Ascending aorta (tissue), 2 donors: ENCODE measurements around the gene PACSIN1. TPM values are rescaled to one million over a fixed set of nuclear protein-coding genes. Genes with fewer than 3 reads are reported as not detected.

Experiments used
- DNase-seq, 2 donors: peaks; one replicate each; pipeline ENCODE4 v3.0.0-alpha.2; 2019; ENCODE audit warnings: low spot score in 2 of 2
- H3K27ac ChIP-seq, 2 donors: fragments of 200-600 bp; sonication (generic); one replicate each; pipeline ENCODE4 v1.5.1; 2016 to 2017; ENCODE audit warnings: mild to moderate bottlenecking in 1 of 2
- H3K27me3 ChIP-seq: fragments of 200-600 bp; sonication (generic); one replicate; pipeline ENCODE4 v1.5.1; 2017
- H3K36me3 ChIP-seq, 2 donors: fragments of 200-600 bp; sonication (generic); one replicate each; pipeline ENCODE4 v1.5.1; 2016
- H3K4me1 ChIP-seq, 2 donors: fragments of 200-600 bp; sonication (generic); one replicate each; pipeline ENCODE4 v1.5.1; 2016 to 2017; ENCODE audit warnings: mild to moderate bottlenecking in 1 of 2
- H3K4me3 ChIP-seq, 2 donors: fragments of 200-600 bp; sonication (generic); one replicate each; pipeline ENCODE4 v1.5.1; 2016 to 2017; ENCODE audit warnings: mild to moderate bottlenecking in 1 of 2
- H3K9me3 ChIP-seq, 2 donors: fragments of 200-600 bp; sonication (generic); one replicate each; pipeline ENCODE4 v1.5.1; 2016
- CTCF ChIP-seq, 3 experiments: fragments of 200-600 bp in 2 of 3; fragments of 450-650 bp in 1 of 3; sonication (generic) in 2 of 3; IDR thresholded peaks; one replicate each; pipeline ENCODE4 v1.5.1; 2016 to 2019; ENCODE audit warnings: antibody characterized with exemption in 3 of 3, mild to moderate bottlenecking in 1 of 3, moderate library complexity in 1 of 3
- intact Hi-C: fragments of 100-400 bp; cut with DNase I; formaldehyde crosslinking; loops from one replicate; pipeline ENCODE4 v1.15.1; 2023
- total RNA-seq: library from RNA; depleted of rRNA; stranded (reverse); fragments of >200 nt; gene quantifications from one replicate; pipeline ENCODE4 v1.1.0, GENCODE V29; 2016

Gene PACSIN1
- total RNA-seq, 1 donor from 2014 or later, result not detected

- Histone ChIP-seq H3K36me3 (no peaks in the 10 kb centered on the region), H3K27ac (no peak overlapping the region), H3K9me3 (no peaks in the 10 kb centered on the region), H3K27me3 (no peaks in the 10 kb centered on the region), H3K4me1 (no peaks in the 10 kb centered on the region), H3K4me3 (no peak overlapping the region)
- intact Hi-C loops, result no loop called here
- no peak for TF ChIP-seq CTCF (IDR thresholded peaks at IDR 0.05)
- no peak for DNase-seq
Measured at GRCh38 chr6:34535199-34535598, 69.3 kb downstream of the PACSIN1 start.

- H3K36me3 ChIP-seq, result no peaks in the 10 kb centered on the region
- no peak for DNase-seq
- H3K4me3 ChIP-seq, result no peak overlapping the region
- H3K27me3 ChIP-seq, result no peaks in the 10 kb centered on the region
- no peak for TF ChIP-seq CTCF (IDR thresholded peaks at IDR 0.05)
- intact Hi-C loops, result no loop called here
- H3K4me1 ChIP-seq, result no peaks in the 10 kb centered on the region
- no peak overlapping the region for H3K27ac ChIP-seq
- no peaks in the 10 kb centered on the region for H3K9me3 ChIP-seq
Measured at GRCh38 chr6:34535646-34536045, 69.8 kb downstream of the PACSIN1 start.

- Histone ChIP-seq H3K4me3 (no peak overlapping the region), H3K36me3 (no peaks in the 10 kb centered on the region), H3K9me3 (no peaks in the 10 kb centered on the region), H3K4me1 (no peaks in the 10 kb centered on the region), H3K27ac (no peak overlapping the region), H3K27me3 (no peaks in the 10 kb centered on the region)
- intact Hi-C loops, result no loop called here
- DNase-seq, result no peak
- no peak for TF ChIP-seq CTCF (IDR thresholded peaks at IDR 0.05)
Measured at GRCh38 chr6:34536251-34536958, 70.5 kb downstream of the PACSIN1 start.

- DNase-seq, result no peak
- Histone ChIP-seq H3K4me1 (no peaks in the 10 kb centered on the region), H3K27me3 (no peaks in the 10 kb centered on the region), H3K9me3 (no peaks in the 10 kb centered on the region), H3K27ac (no peak overlapping the region), H3K36me3 (no peaks in the 10 kb centered on the region), H3K4me3 (no peak overlapping the region)
- intact Hi-C loops, result no loop called here
- TF ChIP-seq CTCF (IDR thresholded peaks at IDR 0.05), result no peak
Measured at GRCh38 chr6:34536959-34537848, 71.3 kb downstream of the PACSIN1 start.

- no peak for DNase-seq
- Histone ChIP-seq H3K4me1 (no peaks in the 10 kb centered on the region), H3K36me3 (no peaks in the 10 kb centered on the region), H3K9me3 (no peaks in the 10 kb centered on the region), H3K4me3 (no peak overlapping the region), H3K27ac (no peak overlapping the region), H3K27me3 (no peaks in the 10 kb centered on the region)
- no peak for TF ChIP-seq CTCF (IDR thresholded peaks at IDR 0.05)
- intact Hi-C loops, result no loop called here
Measured at GRCh38 chr6:34537922-34538550, 72.2 kb downstream of the PACSIN1 start.
